H1 (cell line): ENCODE results near the gene IRF5. TPM values are rescaled to one million over a fixed set of nuclear protein-coding genes. Genes with fewer than 3 reads are reported as not detected.

Experiments used
- CTCF ChIA-PET: fragments of 300-600 bp; sonication (Branson Sonifier 250); formaldehyde crosslinking; loops from one replicate; lab custom pipeline; 2021; ENCODE audit not compliant: partially characterized antibody; lab: Charles Lee
- POLR2A ChIA-PET: fragments of 300-600 bp; sonication (Branson Sonifier 250); formaldehyde crosslinking; loops from one replicate; lab custom pipeline; 2021; ENCODE audit warnings: inconsistent platforms; ENCODE audit not compliant: partially characterized antibody; lab: Charles Lee
- DNase-seq, 2 experiments: peaks; one replicate each; pipeline versions ENCODE4 v3.0.0 to v3.0.0-alpha.2; 2010 to 2022; ENCODE audit warnings: low spot score in 2 of 2, low read depth in 1 of 2, mixed read lengths in 1 of 2
- FAIRE-seq: peaks from 2 replicates; lab custom pipeline; 2011; peaks lifted over from hg19 to GRCh38; lab: Jason Lieb, UNC
- H2AFZ ChIP-seq: 2 replicates; pipeline ENCODE4 v1.8.1; 2012; ENCODE audit warnings: low read length, inconsistent platforms
- H2AK5ac ChIP-seq: 2 replicates; pipeline ENCODE4 v1.6.1; 2013; ENCODE audit warnings: low read depth, low read length
- H2BK120ac ChIP-seq: replicated peaks from 2 replicates; pipeline ENCODE3; 2013; ENCODE audit warnings: low read depth, low read length, inconsistent platforms
- H2BK12ac ChIP-seq: 2 replicates; pipeline ENCODE4 v1.6.1; 2013; ENCODE audit warnings: low read depth, low read length
- H2BK15ac ChIP-seq: 2 replicates; pipeline ENCODE4 v1.6.1; 2013; ENCODE audit warnings: low read length
- H2BK20ac ChIP-seq: 2 replicates; pipeline ENCODE4 v1.6.1; 2013; ENCODE audit warnings: low read length
- H2BK5ac ChIP-seq: 2 replicates; pipeline ENCODE4 v1.6.1; 2013; ENCODE audit warnings: low read depth, low read length
- H3K14ac ChIP-seq: 2 replicates; pipeline ENCODE4 v1.6.1; 2013; ENCODE audit warnings: inconsistent platforms; ENCODE audit not compliant: insufficient read length
- H3K18ac ChIP-seq: 2 replicates; pipeline ENCODE4 v1.6.1; 2013; ENCODE audit warnings: low read length; ENCODE audit errors: extremely low read depth
- H3K23ac ChIP-seq: 2 replicates; pipeline ENCODE4 v1.6.1; 2013; ENCODE audit warnings: inconsistent platforms; ENCODE audit not compliant: insufficient read length
- H3K23me2 ChIP-seq: 2 replicates; pipeline ENCODE4 v1.6.1; 2013; ENCODE audit warnings: low read depth, low read length
- H3K27ac ChIP-seq: 2 replicates; pipeline ENCODE4 v1.6.1; 2011; ENCODE audit warnings: low read depth, low read length, inconsistent platforms
- H3K27me3 ChIP-seq, 4 experiments: replicated peaks in 1 of 4; 1 replicate in 1 of 4; 2 replicates in 3 of 4; pipeline versions ENCODE4 v1.6.1 to v1.8.1; 2011 to 2013; ENCODE audit warnings: low read length in 3 of 4, mild to moderate bottlenecking in 3 of 4, inconsistent platforms in 2 of 4, mixed read lengths in 2 of 4, moderate library complexity in 1 of 4; ENCODE audit not compliant: control insufficient read depth in 3 of 4, insufficient read depth in 3 of 4; ENCODE audit errors: extremely low read depth in 1 of 4
- H3K36me3 ChIP-seq, 4 experiments: 2 replicates each; pipeline versions ENCODE4 v1.6.1 to v1.8.1; 2011 to 2013; ENCODE audit warnings: mild to moderate bottlenecking in 4 of 4, low read length in 3 of 4, moderate library complexity in 2 of 4, control low read depth in 1 of 4, inconsistent platforms in 1 of 4; ENCODE audit not compliant: insufficient read depth in 4 of 4, control insufficient read depth in 2 of 4
- H3K4ac ChIP-seq: replicated peaks from 2 replicates; pipeline ENCODE3; 2013; ENCODE audit warnings: low read length, low read depth, mixed read lengths, inconsistent platforms; ENCODE audit not compliant: insufficient read length
- H3K4me1 ChIP-seq, 4 experiments: replicated peaks in 1 of 4; 1 replicate in 1 of 4; 2 replicates in 3 of 4; pipeline versions ENCODE4 v1.6.1 to v1.8.1; 2011 to 2013; ENCODE audit warnings: low read length in 3 of 4, inconsistent platforms in 2 of 4, mixed read lengths in 1 of 4; ENCODE audit not compliant: insufficient read depth in 4 of 4, control insufficient read depth in 3 of 4
- H3K4me2 ChIP-seq, 2 experiments: 2 replicates each; pipeline versions ENCODE4 v1.6.1 to v1.8.1; 2011 to 2013; ENCODE audit warnings: low read depth in 2 of 2, low read length in 2 of 2, control low read depth in 1 of 2, inconsistent platforms in 1 of 2, mild to moderate bottlenecking in 1 of 2; ENCODE audit not compliant: insufficient read depth in 1 of 2
- H3K4me3 ChIP-seq, 4 experiments: fragments of 200-600, 300-600 bp in 1 of 4; sonication (generic), shearing (Covaris generic), sonication (Bioruptor Twin) in 1 of 4; 2 replicates each; pipeline versions ENCODE4 v1.5.1 to v1.8.1; 2011 to 2016; ENCODE audit warnings: low read length in 4 of 4, low read depth in 3 of 4, control low read depth in 2 of 4, inconsistent platforms in 2 of 4, mild to moderate bottlenecking in 2 of 4, mixed read lengths in 1 of 4, moderate library complexity in 1 of 4; ENCODE audit not compliant: insufficient read depth in 2 of 4; ENCODE audit errors: extremely low read depth in 1 of 4
- H3K56ac ChIP-seq: replicated peaks from 2 replicates; pipeline ENCODE3; 2013; ENCODE audit warnings: low read depth, mild to moderate bottlenecking, mixed read lengths, low read length, inconsistent platforms; ENCODE audit not compliant: insufficient read length
- H3K79me1 ChIP-seq: 2 replicates; pipeline ENCODE4 v1.6.1; 2013; ENCODE audit warnings: low read depth, low read length, control low read depth
- H3K79me2 ChIP-seq, 2 experiments: 2 replicates each; pipeline versions ENCODE4 v1.6.1 to v1.8.1; 2012 to 2013; ENCODE audit warnings: low read length in 2 of 2, mild to moderate bottlenecking in 2 of 2, inconsistent platforms in 1 of 2; ENCODE audit not compliant: insufficient read depth in 2 of 2, control insufficient read depth in 1 of 2
- H3K9ac ChIP-seq, 4 experiments: replicated peaks in 1 of 4; 1 replicate in 1 of 4; 2 replicates in 3 of 4; pipeline versions ENCODE4 v1.6.1 to v1.8.1; 2011 to 2013; ENCODE audit warnings: low read depth in 3 of 4, low read length in 3 of 4, control low read depth in 2 of 4, mild to moderate bottlenecking in 2 of 4, moderate library complexity in 2 of 4, inconsistent platforms in 1 of 4; ENCODE audit errors: extremely low read depth in 1 of 4
- H3K9me3 ChIP-seq, 2 experiments: 2 replicates each; pipeline versions ENCODE4 v1.6.1 to v1.8.1; 2012 to 2013; ENCODE audit warnings: mild to moderate bottlenecking in 2 of 2, moderate library complexity in 2 of 2, control low read depth in 1 of 2, inconsistent platforms in 1 of 2, low read depth in 1 of 2, low read length in 1 of 2, mixed read lengths in 1 of 2; ENCODE audit not compliant: insufficient read depth in 2 of 2
- H4K20me1 ChIP-seq, 2 experiments: replicated peaks in 1 of 2; 2 replicates each; pipeline versions ENCODE3 to v1.8.1; 2011 to 2013; ENCODE audit warnings: inconsistent platforms in 2 of 2, low read length in 2 of 2, mild to moderate bottlenecking in 1 of 2; ENCODE audit not compliant: insufficient read depth in 2 of 2, control insufficient read depth in 1 of 2
- H4K5ac ChIP-seq: 2 replicates; pipeline ENCODE4 v1.6.1; 2013; ENCODE audit warnings: low read length, low read depth, mixed read lengths, inconsistent platforms; ENCODE audit not compliant: insufficient read length
- H4K8ac ChIP-seq: 2 replicates; pipeline ENCODE4 v1.8.0; 2013; ENCODE audit warnings: mild to moderate bottlenecking, moderate library complexity, low read length, inconsistent platforms; ENCODE audit not compliant: insufficient read depth; ENCODE audit errors: extremely low read depth
- H4K91ac ChIP-seq: replicated peaks from 2 replicates; pipeline ENCODE3; 2013; ENCODE audit warnings: low read length, mixed read lengths, inconsistent platforms; ENCODE audit not compliant: insufficient read length
- BCL11A ChIP-seq, 2 experiments: IDR thresholded peaks; one replicate each; pipeline ENCODE4 v1.6.1; 2011; ENCODE audit warnings: low read depth in 2 of 2, low read length in 2 of 2, mild to moderate bottlenecking in 2 of 2
- CEBPB ChIP-seq: IDR thresholded peaks from 2 replicates; pipeline ENCODE4 v1.6.1; 2012; ENCODE audit warnings: low read depth, low read length
- CHD2 ChIP-seq: IDR thresholded peaks from 2 replicates; pipeline ENCODE4 v1.6.1; 2012; ENCODE audit warnings: low read length, improper control_type of control experiment
- E2F6 ChIP-seq: IDR thresholded peaks from 2 replicates; pipeline ENCODE4 v1.6.1; 2012; ENCODE audit warnings: inconsistent platforms
- GTF2F1 ChIP-seq: IDR thresholded peaks from 2 replicates; pipeline ENCODE4 v1.6.1; 2012; ENCODE audit warnings: low read depth, low read length, improper control_type of control experiment, borderline replicate concordance
- KDM5A ChIP-seq: fragments of 200-600 bp; IDR thresholded peaks from 2 replicates; pipeline ENCODE4 v1.7.1; 2012; ENCODE audit warnings: mild to moderate bottlenecking, low read length, inconsistent platforms, mixed read lengths
- POLR2A ChIP-seq, 2 experiments: IDR thresholded peaks; 1 replicate in 1 of 2; 2 replicates in 1 of 2; pipeline ENCODE4 v1.6.1; 2011; ENCODE audit warnings: low read depth in 2 of 2, low read length in 2 of 2, mild to moderate bottlenecking in 2 of 2; ENCODE audit errors: control extremely low read depth in 1 of 2
- POLR2AphosphoS5 ChIP-seq: IDR thresholded peaks from 2 replicates; pipeline ENCODE4 v1.6.1; 2011; ENCODE audit warnings: low read depth, low read length
- RBBP5 ChIP-seq: IDR thresholded peaks from 2 replicates; pipeline ENCODE4 v1.7.1; 2012; ENCODE audit warnings: low read depth, mild to moderate bottlenecking, inconsistent platforms, low read length, moderate library complexity, borderline replicate concordance
- RFX5 ChIP-seq: IDR thresholded peaks from 2 replicates; pipeline ENCODE4 v1.6.1; 2011; ENCODE audit warnings: low read depth, low read length, improper control_type of control experiment, borderline replicate concordance
- RXRA ChIP-seq: IDR thresholded peaks from 2 replicates; pipeline ENCODE4 v1.6.1; 2011; ENCODE audit warnings: low read depth, mild to moderate bottlenecking, low read length, moderate library complexity; ENCODE audit not compliant: insufficient read depth
- SP2 ChIP-seq: IDR thresholded peaks from 2 replicates; pipeline ENCODE4 v1.6.1; 2012; ENCODE audit warnings: mild to moderate bottlenecking, low read length, inconsistent platforms
- TAF1 ChIP-seq: IDR thresholded peaks from 2 replicates; pipeline ENCODE4 v1.6.1; 2011; ENCODE audit warnings: mild to moderate bottlenecking, low read depth, low read length
- TAF7 ChIP-seq: optimal IDR thresholded peaks from 2 replicates; pipeline ENCODE3; 2011; ENCODE audit warnings: low read depth, mild to moderate bottlenecking, inconsistent platforms, low read length, moderate library complexity, borderline replicate concordance
- USF2 ChIP-seq: IDR thresholded peaks from 2 replicates; pipeline ENCODE4 v1.6.1; 2011; ENCODE audit warnings: low read length, improper control_type of control experiment
- polyA plus RNA-seq, 7 experiments: library from polyadenylated mRNA; depleted of rRNA in 3 of 7; stranded (reverse) in 5 of 7; unstranded in 2 of 7; fragments of >200 nt in 5 of 7; fragments of 200-250 nt in 2 of 7; gene quantifications; 1 replicate in 5 of 7; 2 replicates in 1 of 7; 4 replicates in 1 of 7; pipeline versions ENCODE4 v1.2.1 to v1.2.3, GENCODE V29; 2011 to 2013; ENCODE audit warnings: missing spikeins in 2 of 7, mixed read lengths in 2 of 7
- total RNA-seq: library from RNA; stranded (reverse); fragmentation: NEBNext Ultra II Directional; extraction: Animal tissue kit (Norgen Biotek cat#: 25700); gene quantifications from 2 replicates; pipeline ENCODE4 v1.2.1, GENCODE V29; 2021

The IRF5 gene
- total and polyA plus RNA-seq, 2 of the 8 experiments (the other 6 are each of a cell fraction or from before 2014, with no cell fraction given) = 0.28 to 1.1 TPM

- no peak overlapping the region for H2BK15ac ChIP-seq
- POLR2A ChIA-PET = interaction anchor here (1.9 kb wide), 1 partner anchor 13 kb away, joined by 5 read pairs; no protein-coding TSS in a partner anchor
- CTCF ChIA-PET = interaction anchor here (1.2 kb wide), 1 partner anchor 12 kb away, joined by 4 read pairs; no protein-coding TSS in a partner anchor
- no peak overlapping the region for H3K4me2 ChIP-seq
- H3K4me1 ChIP-seq = 0 out of 7 replicates have a peak, but pooled peaks cover 0 to under 1% (median 0%) of the 10 kb centered on the region in 4 experiments
- no peak overlapping the region for H3K9ac ChIP-seq
- H2AFZ ChIP-seq = no peak overlapping the region
- no peak overlapping the region for H2BK120ac ChIP-seq
- H3K14ac ChIP-seq = no peak overlapping the region
- H3K79me1 ChIP-seq = no peaks in the 10 kb centered on the region
- H2BK12ac ChIP-seq = no peak overlapping the region
- no peak overlapping the region for H4K5ac ChIP-seq
- FAIRE-seq (no peak), DNase-seq (no peak)
- H3K56ac ChIP-seq = no peak overlapping the region
- no peak overlapping the region for H2BK5ac ChIP-seq
- no peak overlapping the region for H4K8ac ChIP-seq
- no peak overlapping the region for H3K18ac ChIP-seq
- H3K27ac ChIP-seq = no peak overlapping the region
- no peak overlapping the region for H2BK20ac ChIP-seq
- no peaks in the 10 kb centered on the region for H4K20me1 ChIP-seq
- H3K79me2 ChIP-seq = no peaks in the 10 kb centered on the region
- H3K36me3 ChIP-seq = no peaks in the 10 kb centered on the region
- no peak overlapping the region for H4K91ac ChIP-seq
- no peak overlapping the region for H3K4me3 ChIP-seq
- no peaks in the 10 kb centered on the region for H3K27me3 ChIP-seq
- H3K23me2 ChIP-seq = no peaks in the 10 kb centered on the region
- H2AK5ac ChIP-seq = no peak overlapping the region
- peaks cover 3 to 11% of the 10 kb centered on the region in 2 experiments; a peak in 2 of 4 replicates for H3K9me3 ChIP-seq
- no peak overlapping the region for H3K23ac ChIP-seq
- H3K4ac ChIP-seq = no peak overlapping the region
- TF ChIP-seq USF2 (no peak), KDM5A (no peak), POLR2A (IDR thresholded peaks at IDR 0.05; ENCODE audit: control extremely low read depth in 1 of 2, low read depth in 2 of 2, low read length in 2 of 2) (no peak), CEBPB (no peak), E2F6 (no peak), CHD2 (no peak), POLR2AphosphoS5 (no peak), RXRA (no peak), TAF7 (no peak), BCL11A (IDR thresholded peaks at IDR 0.05; ENCODE audit: low read depth in 2 of 2, low read length in 2 of 2) (no peak), SP2 (no peak), GTF2F1 (no peak), RBBP5 (no peak), RFX5 (no peak), TAF1 (no peak)
Observed at GRCh38 chr7:128899392-128899791, 38.3 kb upstream of the IRF5 start.
